HG03520 (cell line): ENCODE measurements around the gene TGFBI.

Experiments
- ATAC-seq: cut with Tn5 transposase; IDR thresholded peaks from one replicate; pipeline ENCODE4 v1.9.1; 2021; ENCODE audit warnings: mild to moderate bottlenecking, moderate library complexity; ENCODE audit not compliant: unreplicated experiment

The TGFBI gene

GRCh38 chr5:136084698-136085097 lies 55.9 kb downstream of the TGFBI start:
- ATAC-seq = no peak

- no peak for ATAC-seq
Observed at GRCh38 chr5:136086783-136087566, 58.2 kb downstream of the TGFBI start.

- ATAC-seq = no peak
Observed at GRCh38 chr5:136087961-136088871, 59.4 kb downstream of the TGFBI start.

- ATAC-seq = no peak
Observed at GRCh38 chr5:136089791-136090190, 61.0 kb downstream of the TGFBI start.

GRCh38 chr5:136090319-136090718 lies 61.5 kb downstream of the TGFBI start:
- ATAC-seq = no peak

- ATAC-seq = no peak
Observed at GRCh38 chr5:136094189-136094912, 65.6 kb downstream of the TGFBI start.

- ATAC-seq = no peak
Observed at GRCh38 chr5:136094913-136095641, 66.3 kb downstream of the TGFBI start.

GRCh38 chr5:136098176-136098575 lies 69.4 kb downstream of the TGFBI start:
- ATAC-seq = no peak

GRCh38 chr5:136099870-136100269 lies 71.1 kb downstream of the TGFBI start:
- ATAC-seq = no peak

GRCh38 chr5:136101884-136102283 lies 73.1 kb downstream of the TGFBI start:
- no peak for ATAC-seq

- ATAC-seq = peak; percentile 51
Observed at GRCh38 chr5:136103118-136103517, 74.3 kb downstream of the TGFBI start.

- ATAC-seq = no peak
Observed at GRCh38 chr5:136104306-136104965, 75.6 kb downstream of the TGFBI start.

GRCh38 chr5:136106351-136107031 lies 77.7 kb downstream of the TGFBI start:
- ATAC-seq = no peak

- ATAC-seq = no peak
Observed at GRCh38 chr5:136108180-136108611, 79.4 kb downstream of the TGFBI start.

- ATAC-seq = no peak
Observed at GRCh38 chr5:136108766-136109165, 80.0 kb downstream of the TGFBI start.

GRCh38 chr5:136109453-136110135 lies 80.8 kb downstream of the TGFBI start:
- no peak for ATAC-seq
